Left lung (tissue), 10 donors: ENCODE data around the gene EPB41. TPM values are rescaled to one million over a fixed set of nuclear protein-coding genes. Genes with fewer than 3 reads are reported as not detected.

Experiments
- ATAC-seq: fragments of 200-7000 bp; cut with Tn5 transposase; one replicate; pipeline ENCODE4 v1.9.1; 2020; ENCODE audit warnings: moderate library complexity
- DNase-seq, 4 donors: peaks; one replicate each; pipeline ENCODE4 v3.0.0-alpha.2; 2013 to 2020
- H3K27ac ChIP-seq, 2 donors: fragments of 200-600 bp; sonication (generic) in 1 of 2; one replicate each; pipeline versions ENCODE4 v1.5.0 to v1.8.0; 2020 to 2021
- H3K27me3 ChIP-seq, 2 donors: fragments of 200-600 bp; sonication (generic) in 1 of 2; one replicate each; pipeline versions ENCODE4 v1.5.0 to v1.8.0; 2020 to 2021
- H3K36me3 ChIP-seq, 2 donors: fragments of 200-600 bp; sonication (generic) in 1 of 2; one replicate each; pipeline versions ENCODE4 v1.5.0 to v1.8.0; 2020 to 2021
- H3K4me1 ChIP-seq, 2 donors: fragments of 200-600 bp; one replicate each; pipeline ENCODE4 v1.8.0; 2021
- H3K4me3 ChIP-seq, 2 donors: fragments of 200-600 bp; sonication (generic) in 1 of 2; one replicate each; pipeline versions ENCODE4 v1.5.0 to v1.8.0; 2020 to 2021; ENCODE audit warnings: mild to moderate bottlenecking in 1 of 2
- H3K9me3 ChIP-seq, 2 donors: fragments of 200-600 bp; sonication (generic) in 1 of 2; one replicate each; pipeline versions ENCODE4 v1.5.0 to v1.8.0; 2020 to 2021
- CTCF ChIP-seq, 2 donors: fragments of 200-600 bp; sonication (generic) in 1 of 2; IDR thresholded peaks; one replicate each; pipeline versions ENCODE4 v1.5.0 to v1.8.0; 2021; ENCODE audit warnings: antibody characterized with exemption in 2 of 2
- intact Hi-C, 2 donors: fragments of 100-400 bp; cut with DNase I; formaldehyde crosslinking; loops; one replicate each; pipeline versions ENCODE4 v1.11.2 to v1.14.2; 2022
- polyA plus RNA-seq, 6 donors: library from polyadenylated mRNA; unstranded; fragments of 120-200 nt; gene quantifications; one replicate each; pipeline ENCODE4 v1.2.1, GENCODE V29; 2013; ENCODE audit not compliant: insufficient read length in 6 of 6
- total RNA-seq, 2 donors: library from RNA; stranded (reverse); fragmentation: NEBNext Ultra II Directional; extraction: Animal tissue kit (Norgen Biotek cat#: 25700); gene quantifications; one replicate each; pipeline ENCODE4 v1.2.1, GENCODE V29; 2021
- donor health status: DM: no; HTN: yes; CAD: no.
- donor health status: DM: no; HTN: no; CAD: no.

The EPB41 gene
- total and polyA plus RNA-seq, 8 donors: 41.4 to 56.1 (median 45.7) TPM

GRCh38 chr1:28894785-28895184, 19.6 kb upstream of the EPB41 start:
- Histone ChIP-seq H3K4me1 (peaks cover 0 to 23% of the 10 kb centered on the region in 2 donors), H3K27ac (no peak overlapping the region), H3K36me3 (no peaks in the 10 kb centered on the region), H3K4me3 (no peak overlapping the region), H3K9me3 (no peaks in the 10 kb centered on the region), H3K27me3 (no peaks in the 10 kb centered on the region)
- DNase-seq: no peak
- no peak for TF ChIP-seq CTCF (IDR thresholded peaks at IDR 0.05)
- intact Hi-C loops: no loop called here
- ATAC-seq: no peak

GRCh38 chr1:28895896-28896608, 18.3 kb upstream of the EPB41 start:
- DNase-seq (no peak), ATAC-seq (no peak)
- Histone ChIP-seq H3K4me3 (no peak overlapping the region), H3K9me3 (no peaks in the 10 kb centered on the region), H3K4me1 (peaks cover 0 to 23% of the 10 kb centered on the region in 2 donors), H3K27me3 (no peaks in the 10 kb centered on the region), H3K27ac (no peak overlapping the region), H3K36me3 (no peaks in the 10 kb centered on the region)
- no peak for TF ChIP-seq CTCF (IDR thresholded peaks at IDR 0.05)
- intact Hi-C loops: no loop called here

GRCh38 chr1:28896609-28896986, 17.8 kb upstream of the EPB41 start:
- no peak for TF ChIP-seq CTCF (IDR thresholded peaks at IDR 0.05)
- DNase-seq (no peak), ATAC-seq (no peak)
- Histone ChIP-seq H3K4me1 (peaks cover 0 to 23% of the 10 kb centered on the region in 2 donors), H3K36me3 (no peaks in the 10 kb centered on the region), H3K27ac (no peak overlapping the region), H3K27me3 (no peaks in the 10 kb centered on the region), H3K4me3 (no peak overlapping the region), H3K9me3 (no peaks in the 10 kb centered on the region)
- intact Hi-C loops: no loop called here

GRCh38 chr1:28897789-28898188, 16.6 kb upstream of the EPB41 start:
- Histone ChIP-seq H3K9me3 (no peaks in the 10 kb centered on the region), H3K36me3 (no peaks in the 10 kb centered on the region), H3K27ac (peak overlapping the region in 1 of 2 donors; percentile 54), H3K4me1 (peaks cover 0 to 23% of the 10 kb centered on the region in 2 donors), H3K4me3 (no peak overlapping the region), H3K27me3 (no peaks in the 10 kb centered on the region)
- intact Hi-C loops: no loop called here
- ATAC-seq (no peak), DNase-seq (no peak)
- TF ChIP-seq CTCF (IDR thresholded peaks at IDR 0.05): no peak

GRCh38 chr1:28898405-28898881, 15.9 kb upstream of the EPB41 start:
- Histone ChIP-seq H3K9me3 (no peaks in the 10 kb centered on the region), H3K4me3 (no peak overlapping the region), H3K4me1 (peaks cover 0 to 23% of the 10 kb centered on the region in 2 donors), H3K27me3 (no peaks in the 10 kb centered on the region), H3K27ac (peak overlapping the region in 1 of 2 donors; percentile 54), H3K36me3 (no peaks in the 10 kb centered on the region)
- intact Hi-C loops: no loop called here
- ATAC-seq: peak; percentile 15
- TF ChIP-seq CTCF (IDR thresholded peaks at IDR 0.05): no peak
- no peak for DNase-seq
